Lower lobe of right lung (tissue), 2 donors: ENCODE measurements around the gene DHRS1. TPM values are rescaled to one million over a fixed set of nuclear protein-coding genes. Genes with fewer than 3 reads are reported as not detected.

Experiments
- ATAC-seq, 2 donors: fragments of 200-7000 bp; cut with Tn5 transposase; one replicate each; pipeline ENCODE4 v1.9.1; 2020 to 2022; ENCODE audit warnings: mild to moderate bottlenecking in 2 of 2, moderate library complexity in 2 of 2
- DNase-seq: peaks from one replicate; pipeline ENCODE4 v3.0.0-alpha.2; 2020
- H3K27ac ChIP-seq: fragments of 200-600 bp; one replicate; pipeline ENCODE4 v1.8.0; 2022
- H3K27me3 ChIP-seq: fragments of 200-600 bp; one replicate; pipeline ENCODE4 v1.8.0; 2022; ENCODE audit warnings: low read depth
- H3K36me3 ChIP-seq: fragments of 200-600 bp; one replicate; pipeline ENCODE4 v1.8.0; 2022; ENCODE audit warnings: mild to moderate bottlenecking
- H3K4me1 ChIP-seq: fragments of 200-600 bp; one replicate; pipeline ENCODE4 v1.8.0; 2022
- H3K4me3 ChIP-seq: fragments of 200-600 bp; one replicate; pipeline ENCODE4 v1.8.0; 2022; ENCODE audit warnings: mild to moderate bottlenecking
- H3K9me3 ChIP-seq: fragments of 200-600 bp; one replicate; pipeline ENCODE4 v1.8.0; 2022
- CTCF ChIP-seq: fragments of 200-600 bp; IDR thresholded peaks from one replicate; pipeline ENCODE4 v1.8.0; 2022; ENCODE audit warnings: antibody characterized with exemption, mild to moderate bottlenecking
- intact Hi-C: fragments of 100-400 bp; cut with DNase I; formaldehyde crosslinking; loops from one replicate; pipeline ENCODE4 v1.11.0; 2022
- total RNA-seq: library from RNA; stranded (reverse); fragmentation: NEBNext Ultra II Directional; extraction: Animal tissue kit (Norgen Biotek cat#: 25700); gene quantifications from one replicate; pipeline ENCODE4 v1.2.1, GENCODE V29; 2021
- donor health status: DM: no; HTN: yes; CAD: no; lungs with severe emphysema.

DHRS1 gene
- total RNA-seq, 1 donor from 2014 or later: 22.7 TPM

- peaks cover 43% of the 10 kb centered on the region for H3K4me1 ChIP-seq
- H3K36me3 ChIP-seq: peaks cover 49% of the 10 kb centered on the region
- H3K4me3 ChIP-seq: no peak within 1 kb of the TSS
- intact Hi-C loops: no loop called here
- H3K27me3 ChIP-seq: no peaks in the 10 kb centered on the region
- peak; percentile 93 for TF ChIP-seq CTCF
- H3K27ac ChIP-seq: no peak within 1 kb of the TSS
- DNase-seq (peak; percentile 65), ATAC-seq (peak; percentile 24 to 51)
- H3K9me3 ChIP-seq: no peaks in the 10 kb centered on the region
These were observed 8.2 kb upstream of the DHRS1 start, which contains the start of gene CIDEB for GRCh38 chr14:24307575-24308341. CIDEB (minus strand) TSS chr14:24307977; CDS start chr14:24307858, 119 bp downstream.

DNA sequence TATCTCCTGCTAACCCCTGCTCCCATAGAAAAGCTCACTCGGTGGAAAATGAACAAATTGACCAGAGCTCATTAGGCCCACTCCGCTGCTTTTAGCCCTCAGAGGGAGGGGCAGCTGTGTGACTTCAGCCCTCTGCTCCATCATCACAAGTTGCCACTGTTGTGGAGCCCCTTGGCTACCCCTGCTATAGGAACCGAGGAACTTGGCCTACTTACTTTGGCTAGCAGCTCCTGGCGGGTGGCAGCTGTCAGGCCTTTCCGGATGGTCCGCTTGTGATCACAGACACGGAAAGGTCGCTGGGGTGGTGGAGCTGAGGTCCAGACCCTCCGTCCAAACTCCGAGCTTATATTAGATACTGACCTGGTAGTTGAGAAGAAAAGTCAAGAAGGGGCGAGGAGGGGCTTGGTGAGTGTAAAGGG lies 7.6 kb upstream of the DHRS1 start:
- no peak overlapping the region for H3K4me3 ChIP-seq
- H3K4me1 ChIP-seq: peaks cover 37% of the 10 kb centered on the region
- no peaks in the 10 kb centered on the region for H3K27me3 ChIP-seq
- intact Hi-C loops: no loop called here
- peaks cover 55% of the 10 kb centered on the region for H3K36me3 ChIP-seq
- H3K9me3 ChIP-seq: no peaks in the 10 kb centered on the region
- no peak for DNase-seq
- no peak for TF ChIP-seq CTCF
- H3K27ac ChIP-seq: no peak overlapping the region
- ATAC-seq: no peak

- Histone ChIP-seq H3K27ac (no peak overlapping the region), H3K9me3 (no peaks in the 10 kb centered on the region), H3K36me3 (peaks cover 66% of the 10 kb centered on the region), H3K4me3 (no peak overlapping the region), H3K4me1 (peaks cover 22% of the 10 kb centered on the region), H3K27me3 (no peaks in the 10 kb centered on the region)
- no peak for DNase-seq
- TF ChIP-seq CTCF: no peak
- ATAC-seq: no peak
- intact Hi-C loops: no loop called here
These were observed 4.4 kb upstream of the DHRS1 start for GRCh38 chr14:24304019-24304387.

- Histone ChIP-seq H3K36me3 (peaks cover 57% of the 10 kb centered on the region), H3K4me1 (peaks cover 31% of the 10 kb centered on the region), H3K9me3 (no peaks in the 10 kb centered on the region), H3K27ac (peak overlapping the region; percentile 92), H3K27me3 (no peaks in the 10 kb centered on the region), H3K4me3 (peak overlapping the region; percentile 99)
- ATAC-seq (no peak), DNase-seq (no peak)
- intact Hi-C loops: no loop called here
- no peak for TF ChIP-seq CTCF
These were observed 873 bp upstream of the DHRS1 start for GRCh38 chr14:24300326-24300980.

DNA sequence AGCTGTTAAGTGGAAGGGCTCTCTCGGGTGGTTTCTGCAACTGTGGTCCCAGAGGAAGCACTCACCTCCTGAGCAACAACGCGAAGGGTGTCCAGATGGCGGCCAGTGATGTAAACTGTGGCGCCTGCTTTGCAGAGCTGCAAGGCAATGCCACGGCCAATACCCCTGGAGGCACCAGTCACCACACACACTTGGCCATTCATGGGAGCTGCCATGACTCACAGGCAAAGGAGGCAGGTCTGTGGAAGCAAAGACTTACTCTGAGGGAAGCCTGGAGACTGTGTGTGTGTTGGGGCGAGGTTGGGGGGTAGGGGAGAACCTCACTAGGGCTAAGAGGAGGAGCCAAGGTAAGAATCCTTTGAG lies 707 bp downstream of the DHRS1 start:
- intact Hi-C loops: loop anchor here (10.0 kb wide), 1 partner anchor 54 kb away; the partner anchor contains the start of gene TINF2
- peak overlapping the region; percentile 92 for H3K27ac ChIP-seq

More for the DNA sequence above, 707 bp downstream of the DHRS1 start:
- ATAC-seq: peak; percentile 4 to 35
- Histone ChIP-seq H3K27me3 (no peaks in the 10 kb centered on the region), H3K9me3 (no peaks in the 10 kb centered on the region), H3K4me1 (peaks cover 31% of the 10 kb centered on the region), H3K4me3 (peak overlapping the region; percentile 99), H3K36me3 (peaks cover 57% of the 10 kb centered on the region)
- no peak for TF ChIP-seq CTCF
- no peak for DNase-seq
